Upper lobe of left lung (tissue), 4 donors: ENCODE data around the gene ATP9A.

ENCODE experiments used
- CTCF ChIP-seq, 6 experiments: fragments of 450-650 bp in 4 of 6; fragments of 200-600 bp in 2 of 6; sonication (generic) in 2 of 6; IDR thresholded peaks; one replicate each; pipeline ENCODE4 v1.5.1; 2016 to 2019; ENCODE audit warnings: antibody characterized with exemption in 6 of 6
- POLR2AphosphoS5 ChIP-seq, 2 donors: sonication (generic); formaldehyde crosslinking; IDR thresholded peaks; one replicate each; pipeline ENCODE4 v1.5.1; 2017; ENCODE audit warnings: antibody characterized with exemption in 2 of 2

GRCh38 chr20:51775241-51775640 lies 7.1 kb upstream of the ATP9A start:
- TF ChIP-seq CTCF (IDR thresholded peaks at IDR 0.05) (no peak), POLR2AphosphoS5 (IDR thresholded peaks at IDR 0.05) (no peak)
